CD4-positive, alpha-beta T cell (primary cell): ENCODE data around the gene CPTP. TPM values are rescaled to one million over a fixed set of nuclear protein-coding genes. Genes with fewer than 3 reads are reported as not detected.

ENCODE experiments used
- ATAC-seq: fragments of 200-7000 bp; cut with Tn5 transposase; one replicate; pipeline ENCODE4 v1.10.0; 2022; ENCODE audit warnings: mild to moderate bottlenecking; ENCODE audit not compliant: poor library complexity
- CTCF ChIA-PET: fragments of 350-600 bp; sonication (Branson Sonifier 250); formaldehyde crosslinking; loops from one replicate; lab custom pipeline; 2021; ENCODE audit warnings: antibody characterized with exemption, inconsistent platforms; lab: Charles Lee
- POLR2A ChIA-PET: fragments of 350-600 bp; sonication (Branson Sonifier 250); formaldehyde crosslinking; loops from one replicate; lab custom pipeline; 2021; ENCODE audit warnings: antibody characterized with exemption, inconsistent platforms; lab: Charles Lee
- DNase-seq, 14 experiments: peaks; one replicate each; pipeline ENCODE4 v3.0.0-alpha.2; 2013 to 2020; ENCODE audit warnings: mixed read lengths in 2 of 14
- H3K27ac ChIP-seq, 2 donors: one replicate each; pipeline versions ENCODE4 v1.5.1 to v1.7.0; 2013; ENCODE audit warnings: low read length in 2 of 2, low read depth in 1 of 2, mild to moderate bottlenecking in 1 of 2
- H3K27me3 ChIP-seq, 2 experiments: 1 replicate in 1 of 2; 2 replicates in 1 of 2; pipeline versions ENCODE4 v1.6.1 to v1.7.0; 2013; ENCODE audit warnings: low read length in 2 of 2, control low read depth in 1 of 2, mild to moderate bottlenecking in 1 of 2, moderate library complexity in 1 of 2; ENCODE audit not compliant: insufficient read depth in 2 of 2, control insufficient read depth in 1 of 2
- H3K36me3 ChIP-seq: one replicate; pipeline ENCODE4 v1.6.1; 2013; ENCODE audit warnings: low read length, control low read depth; ENCODE audit not compliant: insufficient read depth
- H3K4me1 ChIP-seq: one replicate; pipeline ENCODE4 v1.6.1; 2013; ENCODE audit warnings: low read length, control low read depth; ENCODE audit not compliant: insufficient read depth
- H3K4me3 ChIP-seq: one replicate; pipeline ENCODE4 v1.5.1; 2013; ENCODE audit warnings: mild to moderate bottlenecking, low read length, moderate library complexity
- H3K9me3 ChIP-seq, 2 experiments: 1 replicate in 1 of 2; 2 replicates in 1 of 2; pipeline versions ENCODE4 v1.6.1 to v1.7.0; 2013; ENCODE audit warnings: low read length in 2 of 2, mild to moderate bottlenecking in 2 of 2, control low read depth in 1 of 2, moderate library complexity in 1 of 2; ENCODE audit not compliant: control insufficient read depth in 1 of 2, insufficient read depth in 1 of 2
- H3K27ac Mint-ChIP-seq: one replicate; pipeline ENCODE4 v1.8.0; 2020; ENCODE audit warnings: mixed read lengths
- H3K27me3 Mint-ChIP-seq: one replicate; pipeline ENCODE4 v1.8.0; 2021; ENCODE audit warnings: mixed read lengths
- H3K36me3 Mint-ChIP-seq: one replicate; pipeline ENCODE4 v1.8.0; 2021; ENCODE audit warnings: low read depth, mixed read lengths
- H3K4me1 Mint-ChIP-seq: one replicate; pipeline ENCODE4 v1.8.0; 2021; ENCODE audit warnings: low read depth, mixed read lengths
- H3K4me3 Mint-ChIP-seq: one replicate; pipeline ENCODE4 v1.8.0; 2020; ENCODE audit warnings: mild to moderate bottlenecking, mixed read lengths
- H3K9me3 Mint-ChIP-seq: one replicate; pipeline ENCODE4 v1.8.0; 2020; ENCODE audit warnings: mixed read lengths
- intact Hi-C, 2 experiments: fragments of 100-400 bp; cut with DNase I in 1 of 2; cut with micrococcal nuclease in 1 of 2; formaldehyde crosslinking; loops; one replicate each; pipeline versions ENCODE4 v1.15.1 to v1.9.0; 2023 to 2025; cut with DNase I, micrococcal nuclease
- total RNA-seq, 174 experiments: library from RNA in 2 of 174; stranded (reverse) in 2 of 174; gene quantifications; one replicate each; pipeline ENCODE4 v1.2.3 and lab custom pipeline; 2021 to 2026
- TF ChIP-seq, protein P1 (sequence below): fragments of 200-600 bp; IDR thresholded peaks from one replicate; pipeline ENCODE4 v1.8.0; 2022; ENCODE audit warnings: antibody characterized with exemption, mild to moderate bottlenecking

CPTP gene
- total RNA-seq, 2 experiments from 2014 or later: 11.6 to 12.9 TPM

DNA sequence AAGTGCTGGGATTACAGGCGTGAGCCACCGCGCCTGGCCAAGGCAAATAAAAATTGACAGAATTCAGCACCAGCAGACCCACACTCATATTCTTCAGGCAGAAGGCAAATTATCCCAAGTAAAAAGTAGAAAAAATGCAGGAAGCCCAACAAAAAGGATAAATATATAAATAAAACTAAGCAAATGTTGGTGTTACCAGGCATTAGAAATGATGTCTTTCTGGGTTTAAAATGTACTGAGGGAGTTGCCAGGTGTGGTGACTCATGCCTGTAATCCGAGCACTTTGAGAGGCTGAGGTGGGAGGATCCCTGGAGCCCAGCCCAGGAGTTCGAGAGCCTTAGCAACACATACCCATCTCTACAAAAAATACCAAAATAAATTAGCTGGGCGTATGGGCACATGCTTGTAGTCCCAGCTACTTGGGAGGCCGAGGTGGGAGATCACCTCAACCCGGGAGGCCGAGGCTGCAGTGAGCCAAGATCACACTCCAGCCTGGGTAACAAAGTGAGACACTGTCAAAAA is 6.4 kb upstream of the CPTP start:
- CTCF ChIA-PET: no interaction called here

DNA sequence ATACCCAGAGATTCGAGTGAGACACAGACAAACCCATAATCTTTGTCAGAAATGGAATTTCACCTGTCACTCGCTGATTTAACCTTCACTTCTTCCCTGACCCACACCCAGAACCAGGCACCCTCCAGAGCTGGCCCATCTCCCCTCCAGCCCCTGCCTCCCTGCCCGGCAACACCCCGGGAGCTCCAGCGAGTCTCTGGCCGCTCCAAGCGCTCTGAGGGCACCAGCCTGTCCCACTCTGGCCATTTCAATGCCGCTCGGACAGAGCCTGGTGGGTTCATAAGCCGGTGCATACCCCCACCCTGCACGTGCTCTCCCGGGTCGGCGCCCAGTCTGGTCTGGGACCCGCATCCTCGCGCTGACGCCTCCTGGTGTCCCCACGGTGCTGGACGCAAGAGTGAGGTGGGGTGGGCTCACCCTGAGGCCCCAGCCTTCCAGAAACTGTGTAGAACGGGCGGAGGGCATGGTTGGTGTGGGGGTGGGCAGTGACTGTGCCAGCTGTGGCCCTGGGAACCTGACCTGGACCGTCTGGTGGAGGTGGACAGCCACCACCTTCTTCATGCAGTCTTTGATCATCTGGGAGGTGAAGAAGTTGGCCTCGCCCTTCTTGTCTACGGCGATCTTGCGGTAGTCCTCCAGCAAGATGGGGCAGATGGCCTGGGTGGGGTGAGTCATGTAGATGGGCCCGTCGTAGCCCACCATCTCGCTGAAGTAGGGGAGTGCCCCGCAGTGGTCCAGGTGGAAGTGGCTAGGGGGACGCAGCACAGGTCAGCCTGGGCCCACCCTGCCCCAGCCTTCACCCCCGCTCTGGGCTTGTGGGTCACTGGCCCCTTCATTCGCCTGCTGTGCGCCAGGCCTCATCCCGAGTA is 5.6 kb upstream of the CPTP start:
- POLR2A ChIA-PET: no interaction called here
- peak overlapping the region; percentile 39 for H3K27ac Mint-ChIP-seq

More for the DNA sequence above, 6.4 kb upstream of the CPTP start:
- POLR2A ChIA-PET: no interaction called here
- Histone ChIP-seq H3K36me3 (peaks cover 67% of the 10 kb centered on the region), H3K27me3 (no peaks in the 10 kb centered on the region), H3K4me3 (no peak overlapping the region), H3K27ac (no peak overlapping the region), H3K9me3 (peaks cover 0 to 4% of the 10 kb centered on the region in 2 experiments), H3K4me1 (peaks cover 36% of the 10 kb centered on the region)
- intact Hi-C loops: no loop called here
- no peaks in the 10 kb centered on the region for H3K9me3 Mint-ChIP-seq
- peaks cover 4% of the 10 kb centered on the region for H3K4me1 Mint-ChIP-seq
- DNase-seq (no peak), ATAC-seq (no peak)
- no peak overlapping the region for H3K27ac Mint-ChIP-seq
- H3K27me3 Mint-ChIP-seq: no peaks in the 10 kb centered on the region
- TF ChIP-seq, protein P1, sequence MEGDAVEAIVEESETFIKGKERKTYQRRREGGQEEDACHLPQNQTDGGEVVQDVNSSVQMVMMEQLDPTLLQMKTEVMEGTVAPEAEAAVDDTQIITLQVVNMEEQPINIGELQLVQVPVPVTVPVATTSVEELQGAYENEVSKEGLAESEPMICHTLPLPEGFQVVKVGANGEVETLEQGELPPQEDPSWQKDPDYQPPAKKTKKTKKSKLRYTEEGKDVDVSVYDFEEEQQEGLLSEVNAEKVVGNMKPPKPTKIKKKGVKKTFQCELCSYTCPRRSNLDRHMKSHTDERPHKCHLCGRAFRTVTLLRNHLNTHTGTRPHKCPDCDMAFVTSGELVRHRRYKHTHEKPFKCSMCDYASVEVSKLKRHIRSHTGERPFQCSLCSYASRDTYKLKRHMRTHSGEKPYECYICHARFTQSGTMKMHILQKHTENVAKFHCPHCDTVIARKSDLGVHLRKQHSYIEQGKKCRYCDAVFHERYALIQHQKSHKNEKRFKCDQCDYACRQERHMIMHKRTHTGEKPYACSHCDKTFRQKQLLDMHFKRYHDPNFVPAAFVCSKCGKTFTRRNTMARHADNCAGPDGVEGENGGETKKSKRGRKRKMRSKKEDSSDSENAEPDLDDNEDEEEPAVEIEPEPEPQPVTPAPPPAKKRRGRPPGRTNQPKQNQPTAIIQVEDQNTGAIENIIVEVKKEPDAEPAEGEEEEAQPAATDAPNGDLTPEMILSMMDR: no peak
- peak overlapping the region; percentile 15 for H3K4me3 Mint-ChIP-seq
- H3K36me3 Mint-ChIP-seq: peaks cover 32% of the 10 kb centered on the region

DNA sequence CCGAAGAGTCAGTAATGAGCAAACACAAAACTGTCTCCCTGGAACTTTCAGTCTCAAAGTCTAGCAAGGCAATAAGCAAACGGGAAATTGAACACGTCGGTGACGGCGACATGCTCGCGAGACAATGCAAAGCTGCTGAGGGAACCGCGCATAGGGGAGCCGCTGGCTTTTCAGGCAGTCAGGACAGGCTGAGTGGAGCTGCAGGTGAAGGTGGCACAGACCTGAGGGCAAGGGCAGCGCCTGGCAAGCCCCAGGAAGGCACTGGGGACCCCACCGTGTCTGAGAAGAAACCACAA is 5.0 kb upstream of the CPTP start:
- Mint-ChIP-seq H3K27ac (peak overlapping the region; percentile 39), H3K4me1 (peaks cover 15% of the 10 kb centered on the region), H3K4me3 (peak overlapping the region; percentile 51), H3K27me3 (no peaks in the 10 kb centered on the region), H3K9me3 (no peaks in the 10 kb centered on the region), H3K36me3 (peaks cover 32% of the 10 kb centered on the region)
- TF ChIP-seq, protein P1: no peak
- Histone ChIP-seq H3K36me3 (peaks cover 53% of the 10 kb centered on the region), H3K27ac (no peak overlapping the region), H3K4me1 (peaks cover 40% of the 10 kb centered on the region), H3K27me3 (no peaks in the 10 kb centered on the region), H3K9me3 (peaks cover 0 to 4% of the 10 kb centered on the region in 2 experiments), H3K4me3 (no peak overlapping the region)
- intact Hi-C loops: no loop called here
- ChIA-PET POLR2A (no interaction called here), CTCF (no interaction called here)
- ATAC-seq (no peak), DNase-seq (no peak)

More for the DNA sequence above, 5.6 kb upstream of the CPTP start:
- CTCF ChIA-PET: no interaction called here
- H3K9me3 ChIP-seq: peaks cover 0 to 4% of the 10 kb centered on the region in 2 experiments
- Mint-ChIP-seq H3K27me3 (no peaks in the 10 kb centered on the region), H3K4me3 (peak overlapping the region; percentile 51), H3K9me3 (no peaks in the 10 kb centered on the region), H3K4me1 (peaks cover 11% of the 10 kb centered on the region), H3K36me3 (peaks cover 32% of the 10 kb centered on the region)
- H3K36me3 ChIP-seq: peaks cover 59% of the 10 kb centered on the region
- no peak overlapping the region for H3K27ac ChIP-seq
- DNase-seq (no peak), ATAC-seq (no peak)
- TF ChIP-seq, protein P1: no peak
- no peaks in the 10 kb centered on the region for H3K27me3 ChIP-seq
- H3K4me3 ChIP-seq: no peak overlapping the region
- intact Hi-C loops: no loop called here
- peaks cover 40% of the 10 kb centered on the region for H3K4me1 ChIP-seq
